OCI-LY7 (cell line): Measurements from ENCODE around the gene ATF7. TPM values are rescaled to one million over a fixed set of nuclear protein-coding genes. Genes with fewer than 3 reads are reported as not detected.

Experiments used
- BruUV-seq: library from RNA; stranded (reverse); fragments of 400-500 nt; replicated peaks from 2 replicates; lab custom pipeline; 2021; lab: Mats Ljungman, UMichigan
- CTCF ChIA-PET: fragments of 300-600 bp; sonication (Branson Sonifier 250); formaldehyde crosslinking; loops from one replicate; lab custom pipeline; 2022; ENCODE audit warnings: antibody characterized with exemption; ENCODE audit not compliant: unreplicated experiment; lab: Charles Lee
- POLR2A ChIA-PET: fragments of 300-600 bp; sonication (Branson Sonifier 250); formaldehyde crosslinking; loops from one replicate; lab custom pipeline; 2022; ENCODE audit warnings: antibody characterized with exemption; lab: Charles Lee
- DNase-seq: peaks from one replicate; pipeline ENCODE4 v3.0.0-alpha.2; 2015; ENCODE audit warnings: low spot score
- H2AFZ ChIP-seq: fragments of 200-600 bp; sonication (generic), shearing (Covaris generic); 2 replicates; pipeline ENCODE4 v1.6.1; 2014; ENCODE audit warnings: mild to moderate bottlenecking, antibody characterized with exemption, low read length, moderate library complexity
- H3K27ac ChIP-seq: fragments of 200-600 bp; sonication (generic); 2 replicates; pipeline ENCODE4 v1.5.1; 2014; ENCODE audit warnings: mixed run types, low read depth, mild to moderate bottlenecking, moderate library complexity, low read length, inconsistent platforms; ENCODE audit not compliant: poor library complexity, severe bottlenecking
- H3K36me3 ChIP-seq: fragments of 200-600 bp; sonication (generic); 2 replicates; pipeline ENCODE4 v1.6.1; 2014; ENCODE audit warnings: mild to moderate bottlenecking, antibody characterized with exemption, low read length, moderate library complexity, mixed read lengths; ENCODE audit not compliant: insufficient read depth
- H3K4me1 ChIP-seq: fragments of 200-600 bp; sonication (generic); 2 replicates; pipeline ENCODE4 v1.5.1; 2014; ENCODE audit warnings: mild to moderate bottlenecking, low read length; ENCODE audit not compliant: insufficient read depth, poor library complexity, severe bottlenecking
- H3K4me2 ChIP-seq: fragments of 200-600 bp; sonication (generic); 2 replicates; pipeline ENCODE4 v1.6.1; 2014; ENCODE audit warnings: mild to moderate bottlenecking, low read length
- H3K4me3 ChIP-seq: fragments of 200-600 bp; sonication (generic); 2 replicates; pipeline ENCODE4 v1.5.1; 2014; ENCODE audit warnings: mild to moderate bottlenecking, low read depth, low read length; ENCODE audit not compliant: poor library complexity, severe bottlenecking
- H3K79me2 ChIP-seq: fragments of 200-600 bp; sonication (generic); 2 replicates; pipeline ENCODE4 v1.6.1; 2016; ENCODE audit warnings: low read depth, mild to moderate bottlenecking, low read length, moderate library complexity, mixed read lengths; ENCODE audit not compliant: insufficient read depth
- H3K9me2 ChIP-seq: fragments of 200-600 bp; sonication (generic); 2 replicates; pipeline ENCODE4 v1.6.1; 2016; ENCODE audit warnings: mild to moderate bottlenecking, low read length, mixed read lengths; ENCODE audit not compliant: insufficient read depth
- H3K9me3 ChIP-seq: fragments of 200-600 bp; sonication (generic); 2 replicates; pipeline ENCODE4 v1.6.1; 2014; ENCODE audit warnings: mild to moderate bottlenecking, mixed run types, low read length, mixed read lengths
- H4K20me1 ChIP-seq: fragments of 200-600 bp; sonication (generic); 2 replicates; pipeline ENCODE4 v1.6.1; 2014; ENCODE audit warnings: mild to moderate bottlenecking, antibody characterized with exemption, low read length, moderate library complexity, mixed read lengths; ENCODE audit not compliant: insufficient read depth
- CTCF ChIP-seq: fragments of 200-600 bp; sonication (generic); conservative IDR thresholded peaks from 2 replicates; pipeline ENCODE4 v1.5.1; 2014; ENCODE audit warnings: mild to moderate bottlenecking, antibody characterized with exemption, low read length, moderate library complexity, mixed read lengths
- EZH2phosphoT487 ChIP-seq: fragments of 200-600 bp; sonication (generic); IDR thresholded peaks from 2 replicates; pipeline ENCODE4 v1.6.1; 2018; ENCODE audit warnings: low read depth, borderline replicate concordance, mild to moderate bottlenecking, mixed run types, antibody characterized with exemption, low read length, moderate library complexity, mixed read lengths
- intact Hi-C: fragments of 100-400 bp; cut with micrococcal nuclease; formaldehyde crosslinking; loops from one replicate; pipeline ENCODE4 v1.10.0; 2022; ENCODE audit not compliant: unreplicated experiment
- total RNA-seq, 2 experiments: library from RNA; depleted of rRNA in 1 of 2; stranded (reverse); fragments of >200 nt in 1 of 2; shearing (Covaris generic) in 1 of 2; gene quantifications; 2 replicates each; pipeline ENCODE4 v1.2.3, GENCODE V29; 2014 to 2022

Gene ATF7
- total RNA-seq, 2 experiments from 2014 or later: 6.8 to 23.2 TPM

GRCh38 chr12:53670971-53671370, 44.8 kb upstream of the ATF7 start:
- Histone ChIP-seq H3K9me3 (no peaks in the 10 kb centered on the region), H3K4me3 (no peak overlapping the region), H3K9me2 (no peaks in the 10 kb centered on the region), H3K36me3 (peaks cover 85% of the 10 kb centered on the region), H2AFZ (no peak overlapping the region), H3K79me2 (peaks cover 27% of the 10 kb centered on the region), H3K4me1 (peaks cover 13% of the 10 kb centered on the region), H4K20me1 (no peaks in the 10 kb centered on the region), H3K27ac (no peak overlapping the region), H3K4me2 (no peak overlapping the region)
- TF ChIP-seq CTCF: no peak
- TF ChIP-seq EZH2phosphoT487: no peak
- BruUV-seq: no TSS peak
- DNase-seq: no peak
- POLR2A ChIA-PET: interaction anchor here (0.5 to 0.7 kb wide), 3 partner anchors 24 to 453 kb away, joined by 3 to 9 read pairs (median 4); no protein-coding TSS in a partner anchor
- CTCF ChIA-PET: interaction anchor here (0.6 kb wide), 1 partner anchor 683 kb away, joined by 7 read pairs; no protein-coding TSS in a partner anchor
- intact Hi-C loops: no loop called here

GRCh38 chr12:53670308-53670707, 44.1 kb upstream of the ATF7 start:
- Histone ChIP-seq H3K4me1 (peaks cover 13% of the 10 kb centered on the region), H3K79me2 (peaks cover 24% of the 10 kb centered on the region), H4K20me1 (no peaks in the 10 kb centered on the region), H2AFZ (no peak overlapping the region), H3K4me2 (no peak overlapping the region), H3K9me3 (no peaks in the 10 kb centered on the region), H3K4me3 (no peak overlapping the region), H3K9me2 (no peaks in the 10 kb centered on the region), H3K27ac (no peak overlapping the region), H3K36me3 (peaks cover 92% of the 10 kb centered on the region)
- intact Hi-C loops: no loop called here
- ChIA-PET POLR2A (interaction anchor here (0.9 to 1.0 kb wide), 3 partner anchors 44 to 128 kb away, joined by 3 to 5 read pairs (median 4); partner anchors contain the start of gene ATF7), CTCF (no interaction called here)
- TF ChIP-seq CTCF (no peak), EZH2phosphoT487 (no peak)
- DNase-seq: no peak
- BruUV-seq: no TSS peak

GRCh38 chr12:53667080-53667479, 40.9 kb upstream of the ATF7 start:
- Histone ChIP-seq H3K27ac (no peak overlapping the region), H3K9me2 (no peaks in the 10 kb centered on the region), H3K9me3 (no peaks in the 10 kb centered on the region), H3K36me3 (peaks cover 96% of the 10 kb centered on the region), H3K79me2 (no peaks in the 10 kb centered on the region), H3K4me2 (no peak overlapping the region), H3K4me1 (no peaks in the 10 kb centered on the region), H4K20me1 (no peaks in the 10 kb centered on the region), H2AFZ (no peak overlapping the region), H3K4me3 (no peak overlapping the region)
- no peak for DNase-seq
- no TSS peak for BruUV-seq
- TF ChIP-seq EZH2phosphoT487: no peak
- TF ChIP-seq CTCF: no peak
- intact Hi-C loops: no loop called here
- POLR2A ChIA-PET: interaction anchor here (1.2 kb wide), 1 partner anchor 9 kb away, joined by 3 read pairs; no protein-coding TSS in a partner anchor
- CTCF ChIA-PET: no interaction called here
